OCI-LY3 (cell line): ENCODE measurements around the gene ZNF468.
"Not testable (repeated sequence)": the region's sequence is repeated elsewhere in the genome, so short reads cannot be mapped to it uniquely, and the experiment has no call there.

Experiments
- EZH2phosphoT487 ChIP-seq: fragments of 200-600 bp; shearing (Covaris generic); IDR thresholded peaks from 2 replicates; pipeline ENCODE4 v1.6.1; 2018; ENCODE audit warnings: antibody characterized with exemption, mixed run types, low read depth
- TF ChIP-seq, protein P1 (sequence below): fragments of 200-600, 300-600 bp; sonication (generic); IDR thresholded peaks from 2 replicates; pipeline ENCODE4 v1.5.1; 2014; ENCODE audit warnings: antibody characterized with exemption, low read length, low read depth

DNA sequence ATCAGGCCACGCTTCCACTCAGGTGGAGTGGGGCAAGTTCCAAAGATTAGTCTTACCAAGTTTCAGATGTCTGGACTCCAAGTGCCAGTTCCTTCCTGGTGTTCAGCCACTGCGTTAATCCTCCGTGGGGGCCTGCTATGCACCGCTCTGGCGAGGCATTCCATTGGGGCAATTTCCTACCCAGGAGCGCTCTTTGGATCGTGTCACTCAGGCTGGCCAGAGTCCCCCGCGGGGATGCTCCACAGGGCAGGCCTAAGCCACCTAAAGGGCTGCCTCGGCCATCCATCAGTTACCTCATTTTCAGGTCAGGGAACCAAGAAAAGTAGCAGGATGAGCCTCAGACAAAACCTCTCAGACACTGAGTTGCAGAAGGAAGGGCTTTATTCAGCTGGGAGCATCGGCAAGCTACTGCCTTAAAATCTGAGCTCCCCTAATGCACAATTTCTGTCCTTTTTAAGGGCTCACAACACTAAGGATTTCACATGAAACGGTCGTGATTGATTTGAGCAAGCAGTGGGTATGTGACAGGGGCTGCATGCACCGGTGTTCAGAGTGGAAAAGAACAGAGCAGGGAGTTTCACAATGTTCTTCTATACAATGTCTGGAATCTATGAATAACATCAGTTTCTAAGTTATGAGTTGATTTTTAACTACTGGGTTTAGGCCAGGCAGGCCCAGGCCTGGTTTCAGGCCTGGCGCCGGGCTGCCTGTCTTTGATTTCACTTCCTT is 46.8 kb upstream of the ZNF468 start:
- TF ChIP-seq, protein P1, sequence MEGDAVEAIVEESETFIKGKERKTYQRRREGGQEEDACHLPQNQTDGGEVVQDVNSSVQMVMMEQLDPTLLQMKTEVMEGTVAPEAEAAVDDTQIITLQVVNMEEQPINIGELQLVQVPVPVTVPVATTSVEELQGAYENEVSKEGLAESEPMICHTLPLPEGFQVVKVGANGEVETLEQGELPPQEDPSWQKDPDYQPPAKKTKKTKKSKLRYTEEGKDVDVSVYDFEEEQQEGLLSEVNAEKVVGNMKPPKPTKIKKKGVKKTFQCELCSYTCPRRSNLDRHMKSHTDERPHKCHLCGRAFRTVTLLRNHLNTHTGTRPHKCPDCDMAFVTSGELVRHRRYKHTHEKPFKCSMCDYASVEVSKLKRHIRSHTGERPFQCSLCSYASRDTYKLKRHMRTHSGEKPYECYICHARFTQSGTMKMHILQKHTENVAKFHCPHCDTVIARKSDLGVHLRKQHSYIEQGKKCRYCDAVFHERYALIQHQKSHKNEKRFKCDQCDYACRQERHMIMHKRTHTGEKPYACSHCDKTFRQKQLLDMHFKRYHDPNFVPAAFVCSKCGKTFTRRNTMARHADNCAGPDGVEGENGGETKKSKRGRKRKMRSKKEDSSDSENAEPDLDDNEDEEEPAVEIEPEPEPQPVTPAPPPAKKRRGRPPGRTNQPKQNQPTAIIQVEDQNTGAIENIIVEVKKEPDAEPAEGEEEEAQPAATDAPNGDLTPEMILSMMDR: not testable (repeated sequence)
- not testable (repeated sequence) for TF ChIP-seq EZH2phosphoT487
